Nephron (organoid): Measurements from ENCODE around the gene CD163.

Source experiments
- H3K27ac Mint-ChIP-seq, 3 experiments: 2 replicates each; pipeline ENCODE4 v1.8.0; 2020; ENCODE audit warnings: mixed read lengths in 3 of 3, mild to moderate bottlenecking in 2 of 3, moderate library complexity in 1 of 3
- H3K27me3 Mint-ChIP-seq: 2 replicates; pipeline ENCODE4 v1.8.0; 2021; ENCODE audit warnings: low read depth, mild to moderate bottlenecking, moderate library complexity, mixed read lengths
- H3K36me3 Mint-ChIP-seq: 2 replicates; pipeline ENCODE4 v1.8.0; 2020; ENCODE audit warnings: low read depth, mixed read lengths
- H3K4me1 Mint-ChIP-seq: 2 replicates; pipeline ENCODE4 v1.8.0; 2020; ENCODE audit warnings: mixed read lengths
- H3K4me3 Mint-ChIP-seq, 3 experiments: 2 replicates each; pipeline ENCODE4 v1.8.0; 2020; ENCODE audit warnings: mild to moderate bottlenecking in 3 of 3, mixed read lengths in 3 of 3, moderate library complexity in 2 of 3
- H3K9me3 Mint-ChIP-seq: 2 replicates; pipeline ENCODE4 v1.8.0; 2020; ENCODE audit warnings: mixed read lengths
- CTCF ChIP-seq, 3 experiments: fragments of 200-600 bp; sonication (generic); IDR thresholded peaks; one replicate each; pipeline ENCODE4 v1.5.0; 2021; ENCODE audit warnings: antibody characterized with exemption in 3 of 3; ENCODE audit not compliant: unreplicated experiment in 3 of 3

Gene CD163

GRCh38 chr12:7434670-7435069 is 68.9 kb downstream of the CD163 start:
- H3K36me3 Mint-ChIP-seq, result peaks cover 4% of the 10 kb centered on the region
- H3K4me3 Mint-ChIP-seq, result no peak overlapping the region
- peaks cover 3% of the 10 kb centered on the region for H3K27me3 Mint-ChIP-seq
- peaks cover 11% of the 10 kb centered on the region for H3K9me3 Mint-ChIP-seq
- no peak for TF ChIP-seq CTCF (IDR thresholded peaks at IDR 0.05; ENCODE audit: unreplicated experiment in 3 of 3)
- no peaks in the 10 kb centered on the region for H3K4me1 Mint-ChIP-seq
- H3K27ac Mint-ChIP-seq, result no peak overlapping the region

- no peak for TF ChIP-seq CTCF (IDR thresholded peaks at IDR 0.05; ENCODE audit: unreplicated experiment in 3 of 3)
- no peak overlapping the region for H3K27ac Mint-ChIP-seq
- H3K27me3 Mint-ChIP-seq, result no peaks in the 10 kb centered on the region
- no peaks in the 10 kb centered on the region for H3K9me3 Mint-ChIP-seq
- H3K4me1 Mint-ChIP-seq, result no peaks in the 10 kb centered on the region
- H3K36me3 Mint-ChIP-seq, result no peaks in the 10 kb centered on the region
- no peak overlapping the region for H3K4me3 Mint-ChIP-seq
These were observed 70.2 kb downstream of the CD163 start for GRCh38 chr12:7433276-7433822.

GRCh38 chr12:7431993-7432685 is 71.4 kb downstream of the CD163 start:
- Mint-ChIP-seq H3K36me3 (no peaks in the 10 kb centered on the region), H3K27me3 (no peaks in the 10 kb centered on the region), H3K27ac (no peak overlapping the region), H3K4me3 (no peak overlapping the region), H3K9me3 (no peaks in the 10 kb centered on the region), H3K4me1 (no peaks in the 10 kb centered on the region)
- TF ChIP-seq CTCF (IDR thresholded peaks at IDR 0.05; ENCODE audit: unreplicated experiment in 3 of 3), result no peak
